T-cell (primary cell): Measurements from ENCODE around the gene MIAT. TPM values are rescaled to one million over a fixed set of nuclear protein-coding genes. Genes with fewer than 3 reads are reported as not detected.

ENCODE experiments used
- ATAC-seq, 4 experiments: fragments of 200-7000 bp in 3 of 4; fragments of 150-1000 bp in 1 of 4; cut with Tn5 transposase; replicated peaks in 1 of 4; 1 replicate in 3 of 4; 2 replicates in 1 of 4; pipeline ENCODE4 v1.10.0; 2021; ENCODE audit warnings: moderate library complexity in 3 of 4, mild to moderate bottlenecking in 2 of 4, moderate number of reproducible peaks in 1 of 4
- CTCF ChIA-PET, 2 donors: fragments of 300-600 bp; sonication (Branson Sonifier 250); formaldehyde crosslinking; loops; one replicate each; lab custom pipeline; 2022; ENCODE audit warnings: antibody characterized with exemption in 2 of 2; lab: Charles Lee
- POLR2A ChIA-PET, 2 donors: fragments of 300-600 bp; sonication (Branson Sonifier 250); formaldehyde crosslinking; loops; one replicate each; lab custom pipeline; 2022; ENCODE audit warnings: antibody characterized with exemption in 2 of 2; lab: Charles Lee
- DNase-seq, 35 experiments: peaks; one replicate each; pipeline versions ENCODE4 v3.0.0 to v3.0.0-alpha.2; 2013 to 2023
- H3K27ac ChIP-seq: one replicate; pipeline ENCODE4 v1.5.1; 2013; ENCODE audit warnings: low read length
- H3K27me3 ChIP-seq, 2 experiments: replicated peaks in 1 of 2; 1 replicate in 1 of 2; 2 replicates in 1 of 2; pipeline versions ENCODE4 v1.6.1 to v1.7.0; 2013; ENCODE audit warnings: low read length in 1 of 2, mixed read lengths in 1 of 2; ENCODE audit not compliant: control insufficient read depth in 2 of 2, insufficient read depth in 2 of 2; ENCODE audit errors: extremely low read depth in 1 of 2
- H3K36me3 ChIP-seq, 2 donors: 1 replicate in 1 of 2; 2 replicates in 1 of 2; pipeline versions ENCODE4 v1.6.1 to v1.7.0; 2013; ENCODE audit warnings: low read length in 1 of 2; ENCODE audit not compliant: control insufficient read depth in 2 of 2, insufficient read depth in 1 of 2; ENCODE audit errors: extremely low read depth in 1 of 2
- H3K4me1 ChIP-seq, 2 experiments: 1 replicate in 1 of 2; 2 replicates in 1 of 2; pipeline versions ENCODE4 v1.6.1 to v1.7.0; 2013; ENCODE audit warnings: low read length in 2 of 2, mixed read lengths in 1 of 2; ENCODE audit not compliant: insufficient read depth in 2 of 2, control insufficient read depth in 1 of 2; ENCODE audit errors: extremely low read depth in 1 of 2
- H3K4me3 ChIP-seq, 2 donors: 1 replicate in 1 of 2; 2 replicates in 1 of 2; pipeline versions ENCODE4 v1.5.1 to v1.7.0; 2013; ENCODE audit warnings: mild to moderate bottlenecking in 2 of 2, low read length in 1 of 2, moderate library complexity in 1 of 2; ENCODE audit not compliant: control insufficient read depth in 1 of 2; ENCODE audit errors: extremely low read depth in 1 of 2
- H3K9me3 ChIP-seq: 2 replicates; pipeline ENCODE4 v1.7.0; 2013
- H3K27ac Mint-ChIP-seq, 2 donors: one replicate each; pipeline ENCODE4 v1.8.0; 2020 to 2021; ENCODE audit warnings: mild to moderate bottlenecking in 2 of 2, mixed read lengths in 2 of 2
- H3K27me3 Mint-ChIP-seq, 2 donors: one replicate each; pipeline ENCODE4 v1.8.0; 2021 to 2022; ENCODE audit warnings: mixed read lengths in 2 of 2
- H3K36me3 Mint-ChIP-seq: one replicate; pipeline ENCODE4 v1.8.0; 2021; ENCODE audit warnings: mixed read lengths
- H3K4me1 Mint-ChIP-seq, 3 donors: one replicate each; pipeline ENCODE4 v1.8.0; 2020 to 2022; ENCODE audit warnings: mixed read lengths in 3 of 3, mild to moderate bottlenecking in 1 of 3
- H3K4me3 Mint-ChIP-seq, 3 donors: one replicate each; pipeline ENCODE4 v1.8.0; 2020 to 2022; ENCODE audit warnings: mild to moderate bottlenecking in 3 of 3, mixed read lengths in 3 of 3, moderate library complexity in 3 of 3
- H3K9me3 Mint-ChIP-seq, 3 donors: one replicate each; pipeline ENCODE4 v1.8.0; 2020 to 2022; ENCODE audit warnings: mixed read lengths in 3 of 3
- WGBS: methylation state at CpG from one replicate; pipeline ENCODE4 v1.1.5; 2013; ENCODE audit warnings: missing lambda C conversion rate; ENCODE audit not compliant: insufficient coverage; 5-methylcytosine and 5-hydroxymethylcytosine counted together
- total RNA-seq, 35 experiments: library from RNA in 6 of 35; stranded (reverse) in 6 of 35; fragments of 120-200 nt in 1 of 35; gene quantifications; one replicate each; pipeline versions ENCODE4 v1.2.1 to v1.2.4 and lab custom pipeline; 2013 to 2026

Gene MIAT
- total RNA-seq, 5 donors from 2014 or later (not counting 1 experiment from before 2014, with no cell fraction given), result 45.8 to 237 (median 207) TPM

GRCh38 chr22:26680485-26680884 lies 23.1 kb downstream of the MIAT start:
- ChIA-PET POLR2A (no interaction called here), CTCF (interaction anchor here in 1 of 2 donors (0.6 kb wide), 1 partner anchor 739 kb away, joined by 3 read pairs; no protein-coding TSS in a partner anchor)
- DNase-seq, result no peak
- no peak overlapping the region for H3K27ac Mint-ChIP-seq
- H3K27me3 Mint-ChIP-seq, result no peaks in the 10 kb centered on the region
- H3K9me3 ChIP-seq, result no peaks in the 10 kb centered on the region
- no peak overlapping the region for H3K4me3 Mint-ChIP-seq
- H3K27me3 ChIP-seq, result no peaks in the 10 kb centered on the region
- no peaks in the 10 kb centered on the region for H3K9me3 Mint-ChIP-seq
- H3K36me3 ChIP-seq, result peaks cover 4 to 35% of the 10 kb centered on the region in 2 donors
- H3K4me3 ChIP-seq, result no peak overlapping the region
- WGBS, result no CpG with 5 or more reads among the region's 3 CpGs
- peaks cover 27% of the 10 kb centered on the region for H3K36me3 Mint-ChIP-seq
- H3K27ac ChIP-seq, result no peak overlapping the region
- no peak for ATAC-seq
- peaks cover 65 to 69% (median 65%) of the 10 kb centered on the region in 3 donors for H3K4me1 Mint-ChIP-seq
- peaks cover 6 to 46% of the 10 kb centered on the region in 2 experiments for H3K4me1 ChIP-seq

GRCh38 chr22:26681395-26681821 lies 24.0 kb downstream of the MIAT start:
- Histone ChIP-seq H3K9me3 (no peaks in the 10 kb centered on the region), H3K27me3 (no peaks in the 10 kb centered on the region), H3K27ac (no peak overlapping the region), H3K4me3 (no peak overlapping the region), H3K36me3 (peaks cover 4 to 38% of the 10 kb centered on the region in 2 donors), H3K4me1 (peaks cover 0 to 37% of the 10 kb centered on the region in 2 experiments)
- H3K27me3 Mint-ChIP-seq, result no peaks in the 10 kb centered on the region
- DNase-seq, result no peak
- peaks cover 25% of the 10 kb centered on the region for H3K36me3 Mint-ChIP-seq
- over 99% methylated on average over 9 of the region's 11 CpGs for WGBS
- H3K9me3 Mint-ChIP-seq, result no peaks in the 10 kb centered on the region
- H3K4me1 Mint-ChIP-seq, result peaks cover 55 to 66% (median 62%) of the 10 kb centered on the region in 3 donors
- ChIA-PET POLR2A (no interaction called here), CTCF (interaction anchor here in 1 of 2 donors (1.2 kb wide), 1 partner anchor 24 kb away, joined by 5 read pairs; no protein-coding TSS in a partner anchor)
- H3K4me3 Mint-ChIP-seq, result no peak overlapping the region
- H3K27ac Mint-ChIP-seq, result peak overlapping the region in 1 of 2 donors; percentile 55
- ATAC-seq, result no peak

- peaks cover 4 to 40% of the 10 kb centered on the region in 2 donors for H3K36me3 ChIP-seq
- CTCF ChIA-PET, result interaction anchor here in 1 of 2 donors (0.6 kb wide), 1 partner anchor 8 kb away, joined by 3 read pairs; no protein-coding TSS in a partner anchor
- ATAC-seq, result no peak
- Mint-ChIP-seq H3K27me3 (no peaks in the 10 kb centered on the region), H3K4me3 (no peak overlapping the region), H3K27ac (peak overlapping the region; percentile 11 to 34), H3K36me3 (peaks cover 33% of the 10 kb centered on the region), H3K9me3 (no peaks in the 10 kb centered on the region), H3K4me1 (peaks cover 55 to 65% (median 64%) of the 10 kb centered on the region in 3 donors)
- WGBS, result no CpG with 5 or more reads among the region's 2 CpGs
- H3K27ac ChIP-seq, result no peak overlapping the region
- H3K27me3 ChIP-seq, result no peaks in the 10 kb centered on the region
- no peak overlapping the region for H3K4me3 ChIP-seq
- DNase-seq, result no peak
- no peaks in the 10 kb centered on the region for H3K9me3 ChIP-seq
- peaks cover 0 to 12% of the 10 kb centered on the region in 2 experiments for H3K4me1 ChIP-seq
- POLR2A ChIA-PET, result no interaction called here
Observed at GRCh38 chr22:26684168-26684567, 26.8 kb downstream of the MIAT start.

- 94% methylated on average over 4 of the region's 6 CpGs for WGBS
- POLR2A ChIA-PET, result no interaction called here
- peaks cover 39% of the 10 kb centered on the region for H3K36me3 Mint-ChIP-seq
Observed at GRCh38 chr22:26685601-26686000, 28.2 kb downstream of the MIAT start.

GRCh38 chr22:26687439-26687838 lies 30.1 kb downstream of the MIAT start:
- Mint-ChIP-seq H3K36me3 (peaks cover 39% of the 10 kb centered on the region), H3K27ac (peak overlapping the region in 1 of 2 donors; percentile 45), H3K27me3 (no peaks in the 10 kb centered on the region), H3K4me1 (peaks cover 66 to 84% (median 84%) of the 10 kb centered on the region in 3 donors), H3K9me3 (no peaks in the 10 kb centered on the region), H3K4me3 (no peak overlapping the region)
- H3K4me3 ChIP-seq, result no peak overlapping the region
- H3K36me3 ChIP-seq, result peaks cover 0 to 13% of the 10 kb centered on the region in 2 donors
- DNase-seq (no peak), ATAC-seq (no peak)
- no peaks in the 10 kb centered on the region for H3K9me3 ChIP-seq
- no peaks in the 10 kb centered on the region for H3K27me3 ChIP-seq
- no peak overlapping the region for H3K27ac ChIP-seq
- CTCF ChIA-PET, result no interaction called here
- peaks cover 0 to 13% of the 10 kb centered on the region in 2 experiments for H3K4me1 ChIP-seq
- POLR2A ChIA-PET, result no interaction called here

More at GRCh38 chr22:26685601-26686000, 28.2 kb downstream of the MIAT start:
- H3K9me3 ChIP-seq, result no peaks in the 10 kb centered on the region
- Mint-ChIP-seq H3K4me1 (peaks cover 55 to 70% (median 70%) of the 10 kb centered on the region in 3 donors), H3K27me3 (no peaks in the 10 kb centered on the region), H3K27ac (peak overlapping the region in 1 of 2 donors; percentile 15), H3K9me3 (no peaks in the 10 kb centered on the region), H3K4me3 (no peak overlapping the region)
- ATAC-seq (no peak), DNase-seq (no peak)
- no peak overlapping the region for H3K27ac ChIP-seq
- CTCF ChIA-PET, result interaction anchor here in 1 of 2 donors (0.6 kb wide), 1 partner anchor 11 kb away, joined by 6 read pairs; no protein-coding TSS in a partner anchor
- peaks cover 4 to 31% of the 10 kb centered on the region in 2 donors for H3K36me3 ChIP-seq
- no peaks in the 10 kb centered on the region for H3K27me3 ChIP-seq
- H3K4me3 ChIP-seq, result no peak overlapping the region
- H3K4me1 ChIP-seq, result peaks cover 0 to 7% of the 10 kb centered on the region in 2 experiments

GRCh38 chr22:26689513-26690301 lies 32.3 kb downstream of the MIAT start:
- H3K27me3 Mint-ChIP-seq, result no peaks in the 10 kb centered on the region
- no peak for DNase-seq
- ATAC-seq, result no peak
- H3K4me3 Mint-ChIP-seq, result no peak overlapping the region
- H3K4me3 ChIP-seq, result no peak overlapping the region
- H3K27ac ChIP-seq, result no peak overlapping the region
- ChIA-PET POLR2A (no interaction called here), CTCF (no interaction called here)
- peaks cover 0 to 4% (median 0%) of the 10 kb centered on the region in 3 donors for H3K9me3 Mint-ChIP-seq
- WGBS, result 95% methylated on average over 7 of the region's 12 CpGs
- H3K4me1 Mint-ChIP-seq, result peaks cover 54 to 86% (median 85%) of the 10 kb centered on the region in 3 donors
- peak overlapping the region in 1 of 2 donors; percentile 78 for H3K27ac Mint-ChIP-seq
- H3K9me3 ChIP-seq, result no peaks in the 10 kb centered on the region
- no peaks in the 10 kb centered on the region for H3K27me3 ChIP-seq
- peaks cover 43% of the 10 kb centered on the region for H3K36me3 Mint-ChIP-seq
- peaks cover 0 to 8% of the 10 kb centered on the region in 2 experiments for H3K4me1 ChIP-seq
- peaks cover 6 to 20% of the 10 kb centered on the region in 2 donors for H3K36me3 ChIP-seq
